ES-I3 (cell line): ENCODE data around the gene TMEM14A.

Experiments used
- H3K36me3 ChIP-seq: 2 replicates; pipeline ENCODE4 v1.6.1; 2013; ENCODE audit warnings: mild to moderate bottlenecking, low read length, control low read depth, moderate library complexity; ENCODE audit not compliant: insufficient read depth
- H3K4me1 ChIP-seq: 2 replicates; pipeline ENCODE4 v1.6.1; 2013; ENCODE audit warnings: mild to moderate bottlenecking, control low read depth, low read length; ENCODE audit not compliant: insufficient read depth
- H3K9ac ChIP-seq: 2 replicates; pipeline ENCODE4 v1.6.1; 2013; ENCODE audit warnings: low read depth, mild to moderate bottlenecking, low read length, moderate library complexity
- H3K9me3 ChIP-seq: 2 replicates; pipeline ENCODE4 v1.6.1; 2013; ENCODE audit warnings: mild to moderate bottlenecking, low read length, moderate library complexity; ENCODE audit not compliant: control insufficient read depth, insufficient read depth

TMEM14A gene

GRCh38 chr6:52670502-52671409 is at the start of gene TMEM14A:
TSS of gene TMEM14A (plus strand) at chr6:52671113. CDS start at chr6:52677103, 5,990 bp downstream.
- Histone ChIP-seq H3K4me1 (peaks cover 12% of the 10 kb centered on the region; the same call in 1 of the 2 replicates), H3K36me3 (no peaks in the 10 kb centered on the region), H3K9me3 (no peaks in the 10 kb centered on the region), H3K9ac (peak within 1 kb of the TSS; percentile 69)

- Histone ChIP-seq H3K9me3 (no peaks in the 10 kb centered on the region), H3K9ac (no peak overlapping the region), H3K36me3 (no peaks in the 10 kb centered on the region), H3K4me1 (no peaks in the 10 kb centered on the region)
Observed at GRCh38 chr6:52621631-52622030, 49.3 kb upstream of the TMEM14A start.

GRCh38 chr6:52622810-52623209 is 48.1 kb upstream of the TMEM14A start:
- no peak overlapping the region for H3K9ac ChIP-seq
- no peaks in the 10 kb centered on the region for H3K9me3 ChIP-seq
- H3K4me1 ChIP-seq: no peaks in the 10 kb centered on the region
- no peaks in the 10 kb centered on the region for H3K36me3 ChIP-seq

GRCh38 chr6:52632011-52632410 is 38.9 kb upstream of the TMEM14A start:
- Histone ChIP-seq H3K9ac (no peak overlapping the region), H3K9me3 (no peaks in the 10 kb centered on the region), H3K36me3 (no peaks in the 10 kb centered on the region), H3K4me1 (peaks cover 5% of the 10 kb centered on the region; the same call in 1 of the 2 replicates)

- Histone ChIP-seq H3K9me3 (no peaks in the 10 kb centered on the region), H3K4me1 (peaks cover 5% of the 10 kb centered on the region; the same call in 1 of the 2 replicates), H3K9ac (no peak overlapping the region), H3K36me3 (no peaks in the 10 kb centered on the region)
Observed at GRCh38 chr6:52634211-52634610, 36.7 kb upstream of the TMEM14A start.

- Histone ChIP-seq H3K36me3 (no peaks in the 10 kb centered on the region), H3K4me1 (peaks cover 5% of the 10 kb centered on the region; the same call in 1 of the 2 replicates), H3K9me3 (no peaks in the 10 kb centered on the region), H3K9ac (no peak overlapping the region)
Observed at GRCh38 chr6:52635049-52635577, 35.8 kb upstream of the TMEM14A start.

GRCh38 chr6:52636830-52637229 is 34.1 kb upstream of the TMEM14A start:
- Histone ChIP-seq H3K9ac (no peak overlapping the region), H3K36me3 (no peaks in the 10 kb centered on the region), H3K9me3 (no peaks in the 10 kb centered on the region), H3K4me1 (peaks cover 5% of the 10 kb centered on the region; the same call in 1 of the 2 replicates)

- H3K9me3 ChIP-seq: no peaks in the 10 kb centered on the region
- H3K4me1 ChIP-seq: peaks cover 8% of the 10 kb centered on the region; the same call in 1 of the 2 replicates
- H3K9ac ChIP-seq: no peak overlapping the region
- H3K36me3 ChIP-seq: no peaks in the 10 kb centered on the region
Observed at GRCh38 chr6:52639493-52639892, 31.4 kb upstream of the TMEM14A start.

GRCh38 chr6:52640170-52640569 is 30.7 kb upstream of the TMEM14A start:
- Histone ChIP-seq H3K9ac (no peak overlapping the region), H3K36me3 (no peaks in the 10 kb centered on the region), H3K9me3 (no peaks in the 10 kb centered on the region), H3K4me1 (0 out of 2 replicates have a peak, but pooled peaks cover 3% of the 10 kb centered on the region)

GRCh38 chr6:52640916-52641315 is 30.0 kb upstream of the TMEM14A start:
- Histone ChIP-seq H3K9me3 (no peaks in the 10 kb centered on the region), H3K4me1 (0 out of 2 replicates have a peak, but pooled peaks cover 3% of the 10 kb centered on the region), H3K9ac (no peak overlapping the region), H3K36me3 (no peaks in the 10 kb centered on the region)

- Histone ChIP-seq H3K9me3 (no peaks in the 10 kb centered on the region), H3K9ac (no peak overlapping the region), H3K36me3 (no peaks in the 10 kb centered on the region), H3K4me1 (0 out of 2 replicates have a peak, but pooled peaks cover 3% of the 10 kb centered on the region)
Observed at GRCh38 chr6:52641388-52641787, 29.5 kb upstream of the TMEM14A start.

- Histone ChIP-seq H3K9me3 (no peaks in the 10 kb centered on the region), H3K4me1 (0 out of 2 replicates have a peak, but pooled peaks cover 3% of the 10 kb centered on the region), H3K9ac (no peak overlapping the region), H3K36me3 (no peaks in the 10 kb centered on the region)
Observed at GRCh38 chr6:52641826-52642225, 29.1 kb upstream of the TMEM14A start.

- H3K9ac ChIP-seq: no peak overlapping the region
- 0 out of 2 replicates have a peak, but pooled peaks cover 3% of the 10 kb centered on the region for H3K4me1 ChIP-seq
Observed at GRCh38 chr6:52642368-52642767, 28.5 kb upstream of the TMEM14A start.

GRCh38 chr6:52643158-52643557 is 27.8 kb upstream of the TMEM14A start:
- H3K36me3 ChIP-seq: no peaks in the 10 kb centered on the region
- H3K9me3 ChIP-seq: no peaks in the 10 kb centered on the region
- 0 out of 2 replicates have a peak, but pooled peaks cover 3% of the 10 kb centered on the region for H3K4me1 ChIP-seq
- H3K9ac ChIP-seq: no peak overlapping the region

More at GRCh38 chr6:52642368-52642767, 28.5 kb upstream of the TMEM14A start:
- no peaks in the 10 kb centered on the region for H3K9me3 ChIP-seq
- H3K36me3 ChIP-seq: no peaks in the 10 kb centered on the region
